OCI-LY7 (cell line): ENCODE data around the gene ALG14.

Source experiments
- CTCF ChIP-seq: fragments of 200-600 bp; sonication (generic); conservative IDR thresholded peaks from 2 replicates; pipeline ENCODE4 v1.5.1; 2014; ENCODE audit warnings: mild to moderate bottlenecking, antibody characterized with exemption, low read length, moderate library complexity, mixed read lengths
- EZH2phosphoT487 ChIP-seq: fragments of 200-600 bp; sonication (generic); IDR thresholded peaks from 2 replicates; pipeline ENCODE4 v1.6.1; 2018; ENCODE audit warnings: low read depth, borderline replicate concordance, mild to moderate bottlenecking, mixed run types, antibody characterized with exemption, low read length, moderate library complexity, mixed read lengths

DNA sequence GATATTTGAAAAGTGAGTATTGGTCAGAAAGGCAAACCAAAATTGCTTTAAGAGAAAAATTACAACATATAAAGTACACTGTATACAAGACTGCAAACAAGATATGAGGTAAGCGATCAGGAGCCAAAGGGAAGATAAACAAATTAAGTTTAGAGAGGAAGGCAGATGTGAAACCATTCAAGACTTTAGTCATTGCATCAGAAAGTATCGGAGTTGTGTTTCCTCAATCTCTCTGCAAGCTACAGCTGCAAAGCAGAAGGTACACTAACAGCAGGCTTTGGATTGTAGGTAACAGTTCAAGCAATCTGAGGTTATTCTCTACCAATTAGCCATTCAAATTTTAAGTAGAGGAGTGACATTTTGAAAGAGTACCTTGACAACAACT lies 23.1 kb upstream of the ALG14 start:
- TF ChIP-seq CTCF (no peak), EZH2phosphoT487 (no peak)
